ENCODE data around the gene BLTP3B. TPM values are rescaled to one million over a fixed set of nuclear protein-coding genes. Genes with fewer than 3 reads are reported as not detected.

BLTP3B gene
- total and polyA plus RNA-seq, 2 of the 13 experiments (the other 11 are each of a cell fraction or from before 2014, with no cell fraction given), result 15.6 to 24.4 TPM

GRCh38 chr12:100141666-100141997 is 1.0 kb downstream of the BLTP3B start:
- 0 out of 2 replicates have a peak, but pooled peaks have one; percentile 14 for TF ChIP-seq ZNF878 (CRISPR knock-in tag; IDR thresholded peaks at IDR 0.05)
- no peak for TF ChIP-seq ZSCAN9 (CRISPR knock-in tag; IDR thresholded peaks at IDR 0.05; ENCODE audit: borderline replicate concordance)
- TF ChIP-seq MNT (IDR thresholded peaks at IDR 0.05), result 0 out of 2 replicates have a peak, but pooled peaks have one; percentile 15
- H3K27me3 ChIP-seq (ENCODE audit: control insufficient read depth in 1 of 2, insufficient read depth in 2 of 2, low read length in 2 of 2), result no peaks in the 10 kb centered on the region; a peak in 1 of 5 replicates
- H3K4me2 ChIP-seq (ENCODE audit: low read depth, low read length), result peak overlapping the region; percentile 91
- peak overlapping the region; percentile 99 for H3K27ac ChIP-seq (ENCODE audit: extremely low read length, insufficient read depth, low read length)
- FAIRE-seq (no peak), DNase-seq (ENCODE audit: low spot score) (no peak), ATAC-seq (no peak)
- H3K4me1 ChIP-seq (ENCODE audit: insufficient read depth, low read length), result peaks cover 71% of the 10 kb centered on the region
- H3K9ac ChIP-seq (ENCODE audit: insufficient read depth, low read depth, low read length), result peak overlapping the region; percentile 96
- BruUV-seq (replicated peaks), result no TSS peak
- ChIA-PET POLR2A (no interaction called here), CTCF (ENCODE audit: low intra/inter-chr PET ratio, low total read pairs) (no interaction called here)
- H3K9me3 ChIP-seq (ENCODE audit: low read length), result no peaks in the 10 kb centered on the region
- H3K4me3 ChIP-seq (replicated peaks in 1 of 3; ENCODE audit: insufficient read depth in 1 of 3, low read depth in 2 of 3, low read length in 3 of 3), result peak overlapping the region; percentile 96 to 99 (median 97)
- peaks cover 49% of the 10 kb centered on the region for H3K79me2 ChIP-seq (ENCODE audit: insufficient read depth, low read length)
- in situ Hi-C loops (cut with HindIII; ENCODE audit: extremely low pct_ligation_motif_present, low pct_unique_long_range_greater_than_20kb) (no loop called here), intact Hi-C loops (cut with micrococcal nuclease; ENCODE audit: unreplicated experiment) (loop anchor here (5.0 kb wide), 1 partner anchor 126 kb away; the partner anchor contains the start of genes DEPDC4 and SCYL2)
- H3K36me3 ChIP-seq (replicated peaks in 1 of 2; ENCODE audit: control insufficient read depth in 1 of 2, insufficient read depth in 2 of 2, low read length in 2 of 2), result peaks cover 0 to 1% of the 10 kb centered on the region in 2 experiments; a peak in 2 of 5 replicates
- H4K20me1 ChIP-seq (ENCODE audit: insufficient read depth, low read length), result peaks cover 21% of the 10 kb centered on the region
- WGBS (ENCODE audit: low lambda C conversion rate), result 4% methylated on average over 6 of the region's 6 CpGs
- H2AFZ ChIP-seq (ENCODE audit: low read length), result no peak overlapping the region

GRCh38 chr12:100138803-100139098 is 3.9 kb downstream of the BLTP3B start:
- POLR2A ChIA-PET, result no interaction called here
- TF ChIP-seq ZNF547 (CRISPR knock-in tag; IDR thresholded peaks at IDR 0.05) (no peak), ZNF276 (CRISPR knock-in tag; IDR thresholded peaks at IDR 0.05; ENCODE audit: low read depth) (no peak), ZEB1 (IDR thresholded peaks at IDR 0.05; ENCODE audit: insufficient replicate concordance, low read depth) (no peak), ZNF607 (CRISPR knock-in tag; IDR thresholded peaks at IDR 0.05; ENCODE audit: borderline replicate concordance) (no peak), PAWR (CRISPR knock-in tag; IDR thresholded peaks at IDR 0.05; ENCODE audit: borderline replicate concordance) (no peak), TRIM22 (IDR thresholded peaks at IDR 0.05) (no peak)

More at GRCh38 chr12:100138803-100139098, 3.9 kb downstream of the BLTP3B start:
- Histone ChIP-seq H3K4me1 (ENCODE audit: insufficient read depth, low read length) (peaks cover 46% of the 10 kb centered on the region), H3K36me3 (replicated peaks in 1 of 2; ENCODE audit: control insufficient read depth in 1 of 2, insufficient read depth in 2 of 2, low read length in 2 of 2) (peaks cover 0 to 1% of the 10 kb centered on the region in 2 experiments; a peak in 2 of 5 replicates), H2AFZ (ENCODE audit: low read length) (no peak overlapping the region), H3K27me3 (ENCODE audit: control insufficient read depth in 1 of 2, insufficient read depth in 2 of 2, low read length in 2 of 2) (no peaks in the 10 kb centered on the region; a peak in 1 of 5 replicates), H3K4me3 (replicated peaks in 1 of 3; ENCODE audit: insufficient read depth in 1 of 3, low read depth in 2 of 3, low read length in 3 of 3) (no peak overlapping the region), H4K20me1 (ENCODE audit: insufficient read depth, low read length) (peaks cover 21% of the 10 kb centered on the region), H3K4me2 (ENCODE audit: low read depth, low read length) (no peak overlapping the region), H3K27ac (ENCODE audit: extremely low read length, insufficient read depth, low read length) (no peak overlapping the region), H3K9me3 (ENCODE audit: low read length) (no peaks in the 10 kb centered on the region), H3K79me2 (ENCODE audit: insufficient read depth, low read length) (peaks cover 75% of the 10 kb centered on the region), H3K9ac (ENCODE audit: insufficient read depth, low read depth, low read length) (no peak overlapping the region)
- intact Hi-C loops (cut with micrococcal nuclease; ENCODE audit: unreplicated experiment), result no loop called here
- WGBS (ENCODE audit: low lambda C conversion rate), result 91% methylated on average over 5 of the region's 5 CpGs
- CTCF ChIA-PET (ENCODE audit: low intra/inter-chr PET ratio, low total read pairs), result no interaction called here
- BruUV-seq (replicated peaks), result no TSS peak
- ATAC-seq (no peak), FAIRE-seq (no peak), DNase-seq (ENCODE audit: low spot score) (no peak)
- in situ Hi-C loops (cut with HindIII; ENCODE audit: extremely low pct_ligation_motif_present, low pct_unique_long_range_greater_than_20kb), result no loop called here

Measured in HepG2 (cell line).